Uterus (tissue), 2 donors: Measurements from ENCODE around the gene PRRG2.

Source experiments
- CTCF ChIP-seq, 4 experiments: fragments of 200-600 bp in 2 of 4; fragments of 450-650 bp in 2 of 4; sonication (generic) in 2 of 4; IDR thresholded peaks; one replicate each; pipeline ENCODE4 v1.5.1; 2016 to 2019; ENCODE audit warnings: antibody characterized with exemption in 4 of 4, mild to moderate bottlenecking in 2 of 4, moderate library complexity in 1 of 4
- POLR2A ChIP-seq, 2 donors: fragments of 450-650 bp; IDR thresholded peaks; one replicate each; pipeline ENCODE4 v1.6.1; 2016; ENCODE audit warnings: antibody characterized with exemption in 2 of 2, mild to moderate bottlenecking in 1 of 2, moderate library complexity in 1 of 2

DNA sequence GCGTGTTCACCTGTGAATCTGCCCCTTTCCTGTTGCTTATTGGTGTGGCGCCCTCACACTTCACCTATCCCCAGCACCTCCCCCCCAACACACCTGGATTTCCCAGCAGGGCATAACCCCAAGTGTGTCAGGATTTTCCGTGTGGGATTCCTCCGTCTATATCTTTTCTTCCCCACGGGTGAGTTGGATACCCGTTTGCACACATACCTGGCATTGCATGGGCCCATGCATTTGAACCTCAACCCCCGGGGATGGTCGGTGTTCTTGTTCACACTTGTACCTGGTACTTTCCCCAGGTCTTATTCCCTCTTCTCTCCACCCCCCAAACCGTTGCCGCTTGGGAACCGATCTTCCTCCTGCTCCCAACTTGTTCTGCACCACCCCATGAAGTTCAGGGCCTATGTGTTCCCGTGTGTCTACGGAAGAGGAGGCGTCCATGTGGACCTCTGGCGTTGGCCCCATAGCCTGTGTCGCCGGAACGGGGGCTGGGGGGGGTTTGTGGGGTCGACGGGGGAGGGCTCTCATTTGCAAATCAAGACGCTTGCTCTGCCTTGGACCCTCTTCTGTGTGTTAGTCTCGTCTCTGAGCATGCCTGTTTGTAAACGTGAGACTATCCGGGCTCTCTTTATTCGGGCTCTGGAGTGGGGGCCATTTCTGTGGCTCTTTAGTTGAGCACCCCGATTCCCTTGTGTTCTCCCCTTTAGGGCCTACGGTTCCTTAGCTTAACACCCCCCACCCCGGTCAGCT, 11.5 kb downstream of the PRRG2 start:
- no peak for TF ChIP-seq POLR2A (IDR thresholded peaks at IDR 0.05)
- TF ChIP-seq CTCF (IDR thresholded peaks at IDR 0.05): no peak
